Measurements from ENCODE around the gene RRP7A. TPM values are rescaled to one million over a fixed set of nuclear protein-coding genes. Genes with fewer than 3 reads are reported as not detected.

The RRP7A gene
- total and polyA plus RNA-seq, 10 of the 15 experiments (the other 5 are each of a cell fraction or from before 2014, with no cell fraction given), result 2.9 to 114 (median 43.8) TPM

DNA sequence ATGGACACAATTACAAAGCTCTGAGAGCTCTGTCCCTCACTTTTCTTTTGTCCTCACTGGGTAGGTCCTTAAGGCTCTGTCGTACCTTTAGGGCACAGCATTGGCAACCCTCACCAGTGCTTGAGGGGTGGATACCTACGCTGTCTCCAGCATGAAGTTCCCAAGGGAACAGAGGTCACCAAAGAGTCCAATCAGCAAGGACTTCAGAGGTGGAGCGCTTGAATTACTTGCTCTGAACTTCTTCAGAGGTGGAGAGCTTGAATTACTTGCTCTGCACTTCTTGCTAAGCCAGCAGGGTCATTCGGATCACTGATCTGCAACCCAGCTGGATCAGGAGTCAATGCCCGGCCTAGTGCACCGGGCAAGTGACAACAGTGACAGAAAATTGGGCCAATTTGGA is 35.1 kb downstream of the RRP7A start:
- RAD21 ChIA-PET (ENCODE audit: unreplicated experiment), result no interaction called here
- H3K27me3 ChIP-seq (replicated peaks in 1 of 2; ENCODE audit: control insufficient read depth in 2 of 2, insufficient read depth in 2 of 2, low read length in 1 of 2), result no peaks in the 10 kb centered on the region; a peak in 1 of 4 replicates
- FAIRE-seq, result no peak

More for the DNA sequence above, 35.1 kb downstream of the RRP7A start:
- Histone ChIP-seq H3K4me3 (no peak overlapping the region), H3K4me1 (ENCODE audit: control insufficient read depth, insufficient read depth, low read length) (0 out of 2 replicates have a peak, but pooled peaks cover under 1% of the 10 kb centered on the region), H3K36me3 (ENCODE audit: control insufficient read depth in 2 of 2, insufficient read depth in 2 of 2, low read length in 1 of 2) (no peaks in the 10 kb centered on the region), H2AFZ (ENCODE audit: control insufficient read depth, low read depth, low read length) (no peak overlapping the region), H3K79me2 (ENCODE audit: control insufficient read depth, insufficient read depth, low read length) (no peaks in the 10 kb centered on the region), H4K20me1 (ENCODE audit: control insufficient read depth, insufficient read depth) (no peaks in the 10 kb centered on the region), H3K9ac (ENCODE audit: control insufficient read depth, insufficient read depth, low read length) (no peak overlapping the region), H3K9me3 (replicated peaks; ENCODE audit: control insufficient read depth, insufficient read depth, low read length) (no peaks in the 10 kb centered on the region), H3K27ac (ENCODE audit: control insufficient read depth, insufficient read depth) (no peak overlapping the region), H3K4me2 (ENCODE audit: control insufficient read depth, insufficient read depth) (no peak overlapping the region)
- TF ChIP-seq RB1 (IDR thresholded peaks at IDR 0.05; ENCODE audit: borderline replicate concordance) (no peak), NR2F1 (conservative IDR thresholded peaks at IDR 0.05) (no peak), JUND (IDR thresholded peaks at IDR 0.05; ENCODE audit: low read depth, low read length) (no peak), NFYB (IDR thresholded peaks at IDR 0.05; ENCODE audit: insufficient read depth, low read depth, low read length) (no peak), WRNIP1 (IDR thresholded peaks at IDR 0.05; ENCODE audit: borderline replicate concordance, low read depth, low read length) (no peak), HDAC6 (IDR thresholded peaks at IDR 0.05; ENCODE audit: unreplicated experiment) (no peak), HDGF (IDR thresholded peaks at IDR 0.05) (no peak), TARDBP (IDR thresholded peaks at IDR 0.05; ENCODE audit: borderline replicate concordance) (no peak)
- TF ChIP-seq, protein P1, sequence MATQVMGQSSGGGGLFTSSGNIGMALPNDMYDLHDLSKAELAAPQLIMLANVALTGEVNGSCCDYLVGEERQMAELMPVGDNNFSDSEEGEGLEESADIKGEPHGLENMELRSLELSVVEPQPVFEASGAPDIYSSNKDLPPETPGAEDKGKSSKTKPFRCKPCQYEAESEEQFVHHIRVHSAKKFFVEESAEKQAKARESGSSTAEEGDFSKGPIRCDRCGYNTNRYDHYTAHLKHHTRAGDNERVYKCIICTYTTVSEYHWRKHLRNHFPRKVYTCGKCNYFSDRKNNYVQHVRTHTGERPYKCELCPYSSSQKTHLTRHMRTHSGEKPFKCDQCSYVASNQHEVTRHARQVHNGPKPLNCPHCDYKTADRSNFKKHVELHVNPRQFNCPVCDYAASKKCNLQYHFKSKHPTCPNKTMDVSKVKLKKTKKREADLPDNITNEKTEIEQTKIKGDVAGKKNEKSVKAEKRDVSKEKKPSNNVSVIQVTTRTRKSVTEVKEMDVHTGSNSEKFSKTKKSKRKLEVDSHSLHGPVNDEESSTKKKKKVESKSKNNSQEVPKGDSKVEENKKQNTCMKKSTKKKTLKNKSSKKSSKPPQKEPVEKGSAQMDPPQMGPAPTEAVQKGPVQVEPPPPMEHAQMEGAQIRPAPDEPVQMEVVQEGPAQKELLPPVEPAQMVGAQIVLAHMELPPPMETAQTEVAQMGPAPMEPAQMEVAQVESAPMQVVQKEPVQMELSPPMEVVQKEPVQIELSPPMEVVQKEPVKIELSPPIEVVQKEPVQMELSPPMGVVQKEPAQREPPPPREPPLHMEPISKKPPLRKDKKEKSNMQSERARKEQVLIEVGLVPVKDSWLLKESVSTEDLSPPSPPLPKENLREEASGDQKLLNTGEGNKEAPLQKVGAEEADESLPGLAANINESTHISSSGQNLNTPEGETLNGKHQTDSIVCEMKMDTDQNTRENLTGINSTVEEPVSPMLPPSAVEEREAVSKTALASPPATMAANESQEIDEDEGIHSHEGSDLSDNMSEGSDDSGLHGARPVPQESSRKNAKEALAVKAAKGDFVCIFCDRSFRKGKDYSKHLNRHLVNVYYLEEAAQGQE (IDR thresholded peaks at IDR 0.05; ENCODE audit: low read depth, low read length), result no peak
- TF ChIP-seq, protein P2, sequence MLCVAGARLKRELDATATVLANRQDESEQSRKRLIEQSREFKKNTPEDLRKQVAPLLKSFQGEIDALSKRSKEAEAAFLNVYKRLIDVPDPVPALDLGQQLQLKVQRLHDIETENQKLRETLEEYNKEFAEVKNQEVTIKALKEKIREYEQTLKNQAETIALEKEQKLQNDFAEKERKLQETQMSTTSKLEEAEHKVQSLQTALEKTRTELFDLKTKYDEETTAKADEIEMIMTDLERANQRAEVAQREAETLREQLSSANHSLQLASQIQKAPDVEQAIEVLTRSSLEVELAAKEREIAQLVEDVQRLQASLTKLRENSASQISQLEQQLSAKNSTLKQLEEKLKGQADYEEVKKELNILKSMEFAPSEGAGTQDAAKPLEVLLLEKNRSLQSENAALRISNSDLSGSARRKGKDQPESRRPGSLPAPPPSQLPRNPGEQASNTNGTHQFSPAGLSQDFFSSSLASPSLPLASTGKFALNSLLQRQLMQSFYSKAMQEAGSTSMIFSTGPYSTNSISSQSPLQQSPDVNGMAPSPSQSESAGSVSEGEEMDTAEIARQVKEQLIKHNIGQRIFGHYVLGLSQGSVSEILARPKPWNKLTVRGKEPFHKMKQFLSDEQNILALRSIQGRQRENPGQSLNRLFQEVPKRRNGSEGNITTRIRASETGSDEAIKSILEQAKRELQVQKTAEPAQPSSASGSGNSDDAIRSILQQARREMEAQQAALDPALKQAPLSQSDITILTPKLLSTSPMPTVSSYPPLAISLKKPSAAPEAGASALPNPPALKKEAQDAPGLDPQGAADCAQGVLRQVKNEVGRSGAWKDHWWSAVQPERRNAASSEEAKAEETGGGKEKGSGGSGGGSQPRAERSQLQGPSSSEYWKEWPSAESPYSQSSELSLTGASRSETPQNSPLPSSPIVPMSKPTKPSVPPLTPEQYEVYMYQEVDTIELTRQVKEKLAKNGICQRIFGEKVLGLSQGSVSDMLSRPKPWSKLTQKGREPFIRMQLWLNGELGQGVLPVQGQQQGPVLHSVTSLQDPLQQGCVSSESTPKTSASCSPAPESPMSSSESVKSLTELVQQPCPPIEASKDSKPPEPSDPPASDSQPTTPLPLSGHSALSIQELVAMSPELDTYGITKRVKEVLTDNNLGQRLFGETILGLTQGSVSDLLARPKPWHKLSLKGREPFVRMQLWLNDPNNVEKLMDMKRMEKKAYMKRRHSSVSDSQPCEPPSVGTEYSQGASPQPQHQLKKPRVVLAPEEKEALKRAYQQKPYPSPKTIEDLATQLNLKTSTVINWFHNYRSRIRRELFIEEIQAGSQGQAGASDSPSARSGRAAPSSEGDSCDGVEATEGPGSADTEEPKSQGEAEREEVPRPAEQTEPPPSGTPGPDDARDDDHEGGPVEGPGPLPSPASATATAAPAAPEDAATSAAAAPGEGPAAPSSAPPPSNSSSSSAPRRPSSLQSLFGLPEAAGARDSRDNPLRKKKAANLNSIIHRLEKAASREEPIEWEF (IDR thresholded peaks at IDR 0.05; ENCODE audit: insufficient replicate concordance, low read depth, low read length), result no peak
- in situ Hi-C loops (cut with MboI), result no loop called here
- intact Hi-C loops (cut with micrococcal nuclease; ENCODE audit: unreplicated experiment), result no loop called here
- POLR2A ChIA-PET, result interaction anchor here (0.7 kb wide), 1 partner anchor 131 kb away, joined by 7 read pairs; no protein-coding TSS in a partner anchor
- DNase-seq (ENCODE audit: low read depth, low spot score), result no peak
- no TSS peak for BruUV-seq (replicated peaks)
- ATAC-seq, result no peak
- SMC1A ChIA-PET (ENCODE audit: uncharacterized antibody, unreplicated experiment), result interaction anchor here (0.7 kb wide), 1 partner anchor 787 kb away, joined by 3 read pairs; no protein-coding TSS in a partner anchor
- WGBS (ENCODE audit: insufficient coverage, insufficient replicate concordance, low lambda C conversion rate, missing lambda C conversion rate), result 48% methylated on average over 6 of the region's 6 CpGs
- CTCF ChIA-PET, result interaction anchor here (1.2 kb wide), 1 partner anchor 11 kb away, joined by 4 read pairs; no protein-coding TSS in a partner anchor
